Gastrocnemius medialis (tissue), 4 donors: ENCODE data around the gene GALNT2. TPM values are rescaled to one million over a fixed set of nuclear protein-coding genes. Genes with fewer than 3 reads are reported as not detected.

ENCODE experiments used
- ATAC-seq, 2 donors: fragments of 150-250 bp; one replicate each; pipeline ENCODE4 v1.9.1; 2016
- DNase-seq, 2 donors: peaks; one replicate each; pipeline ENCODE4 v3.0.0-alpha.2; 2019
- H3K27ac ChIP-seq, 4 donors: fragments of 200-600 bp; sonication (generic); 1 replicate in 1 of 4; 2 replicates in 3 of 4; pipeline ENCODE4 v1.5.1; 2016 to 2018; ENCODE audit warnings: mild to moderate bottlenecking in 2 of 4, moderate library complexity in 1 of 4
- H3K27me3 ChIP-seq, 3 donors: fragments of 200-600 bp; sonication (generic) in 2 of 3; 1 replicate in 1 of 3; 2 replicates in 2 of 3; pipeline versions ENCODE4 v1.5.1 to v1.6.0; 2016 to 2019; ENCODE audit warnings: mild to moderate bottlenecking in 1 of 3, moderate library complexity in 1 of 3
- H3K36me3 ChIP-seq, 2 donors: fragments of 200-600 bp; sonication (generic) in 1 of 2; one replicate each; pipeline ENCODE4 v1.5.1; 2017 to 2018
- H3K4me1 ChIP-seq, 2 donors: fragments of 200-600 bp; sonication (generic) in 1 of 2; one replicate each; pipeline ENCODE4 v1.5.1; 2016 to 2017; ENCODE audit warnings: mild to moderate bottlenecking in 2 of 2
- H3K4me3 ChIP-seq, 4 donors: fragments of 200-600 bp; sonication (generic) in 3 of 4; 1 replicate in 1 of 4; 2 replicates in 3 of 4; pipeline ENCODE4 v1.5.1; 2016 to 2019; ENCODE audit warnings: mild to moderate bottlenecking in 2 of 4
- H3K9me3 ChIP-seq, 3 donors: fragments of 200-600 bp; sonication (generic) in 2 of 3; 1 replicate in 1 of 3; 2 replicates in 2 of 3; pipeline ENCODE4 v1.5.1; 2016 to 2019
- POLR2A ChIP-seq, 2 donors: fragments of 450-650 bp; IDR thresholded peaks; one replicate each; pipeline ENCODE4 v1.6.1; 2017; ENCODE audit warnings: antibody characterized with exemption in 2 of 2, mild to moderate bottlenecking in 2 of 2, moderate library complexity in 2 of 2
- in situ Hi-C, 4 donors: fragments of 200-750 bp; cut with MboI; loops; one replicate each; pipeline versions ENCODE4 v1.15.0 to v1.8.0; 2017; ENCODE audit warnings: low sequenced_read_pairs in 4 of 4
- intact Hi-C: fragments of 100-400 bp; cut with DNase I; formaldehyde crosslinking; loops from one replicate; pipeline ENCODE4 v1.15.1; 2023; ENCODE audit warnings: low total_unique reads
- total RNA-seq, 4 donors: library from RNA; depleted of rRNA; stranded (reverse); fragments of >200 nt; gene quantifications; one replicate each; pipeline versions ENCODE4 v1.1.0 to v1.2.3, GENCODE V29; 2016
- TF ChIP-seq, protein P1 (sequence below), 5 experiments: fragments of 450-650 bp in 3 of 5; fragments of 200-600 bp in 2 of 5; sonication (generic) in 2 of 5; IDR thresholded peaks in 4 of 5; conservative IDR thresholded peaks in 1 of 5; 1 replicate in 4 of 5; 2 replicates in 1 of 5; pipeline ENCODE4 v1.5.1; 2016 to 2019; ENCODE audit warnings: antibody characterized with exemption in 5 of 5, mild to moderate bottlenecking in 3 of 5, moderate library complexity in 3 of 5

The GALNT2 gene
- total RNA-seq, 4 donors from 2014 or later: 73.7 to 106 (median 78.3) TPM

DNA sequence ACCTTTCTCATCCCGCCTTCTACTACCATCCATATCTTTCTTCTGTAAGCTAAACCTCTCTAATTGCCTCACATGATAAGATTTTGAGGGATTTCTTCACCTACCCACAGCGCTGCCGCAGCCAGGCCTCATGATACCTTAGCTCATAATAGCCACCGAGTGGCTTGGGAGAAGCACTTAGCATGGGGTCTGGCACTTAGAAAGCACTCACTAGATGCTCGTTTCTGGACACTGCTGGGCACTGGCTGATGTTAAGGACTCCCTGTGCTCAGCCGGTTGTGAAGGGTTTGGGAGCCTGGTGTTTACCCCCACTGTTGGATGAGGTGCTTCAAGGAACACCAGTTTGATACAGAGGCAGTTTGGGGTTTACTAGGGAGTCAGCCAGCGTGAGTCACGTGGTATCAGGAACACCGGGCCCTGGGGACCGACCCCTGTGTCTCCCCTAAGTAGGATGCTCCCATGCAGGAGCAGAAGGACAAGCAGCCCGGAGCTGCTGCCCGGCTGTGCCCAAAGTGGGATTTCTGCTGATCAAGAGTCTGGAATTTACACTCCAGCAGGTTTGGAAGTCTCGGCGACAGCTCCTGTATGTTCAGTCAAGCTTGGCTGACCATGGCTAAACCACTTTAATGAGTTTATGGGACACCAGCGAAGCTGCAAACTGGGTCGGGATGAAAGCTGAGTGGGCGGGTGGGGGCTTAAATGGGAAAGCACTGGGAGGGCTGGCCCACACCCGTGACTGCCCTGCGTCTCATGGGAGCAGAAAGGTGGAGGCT, 63.3 kb downstream of the GALNT2 start:
- intact Hi-C loops: loop anchor here (10.0 kb wide), 1 partner anchor 156 kb away; no protein-coding TSS in a partner anchor
- DNase-seq (no peak), ATAC-seq (no peak)
- H3K27ac ChIP-seq: no peak overlapping the region
- no peaks in the 10 kb centered on the region for H3K9me3 ChIP-seq
- no peaks in the 10 kb centered on the region for H3K36me3 ChIP-seq
- H3K4me3 ChIP-seq: no peak overlapping the region
- no peaks in the 10 kb centered on the region for H3K27me3 ChIP-seq
- H3K4me1 ChIP-seq: peaks cover 21 to 29% of the 10 kb centered on the region in 2 donors
- in situ Hi-C loops: no loop called here
- no peak for TF ChIP-seq POLR2A (IDR thresholded peaks at IDR 0.05)

DNA sequence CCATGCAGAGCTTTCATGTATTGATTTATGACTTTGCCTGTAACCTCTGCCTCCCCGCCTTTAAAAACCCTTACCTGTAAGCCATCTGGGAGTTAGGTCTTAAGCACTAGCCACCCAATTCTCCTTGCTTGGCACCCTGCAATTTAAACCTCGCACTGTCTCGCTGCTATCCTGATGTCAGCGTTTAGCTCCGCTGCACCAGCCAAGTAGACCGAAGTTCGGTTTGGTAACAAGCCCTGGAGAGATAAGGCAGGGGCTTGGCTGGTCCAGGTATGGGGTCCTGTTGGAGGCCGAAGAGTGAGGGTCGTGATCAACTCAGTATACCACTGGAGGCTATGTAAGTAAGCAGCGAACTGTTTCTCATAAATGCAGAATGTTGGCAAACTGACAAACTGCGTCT, 64.4 kb downstream of the GALNT2 start:
- H3K27ac ChIP-seq: no peak overlapping the region
- DNase-seq (no peak), ATAC-seq (no peak)
- intact Hi-C loops: loop anchor here (10.0 kb wide), 1 partner anchor 157 kb away; no protein-coding TSS in a partner anchor
- H3K4me1 ChIP-seq: peaks cover 17 to 19% of the 10 kb centered on the region in 2 donors
- no peaks in the 10 kb centered on the region for H3K9me3 ChIP-seq
- H3K36me3 ChIP-seq: no peaks in the 10 kb centered on the region
- TF ChIP-seq POLR2A (IDR thresholded peaks at IDR 0.05): no peak
- TF ChIP-seq, protein P1, sequence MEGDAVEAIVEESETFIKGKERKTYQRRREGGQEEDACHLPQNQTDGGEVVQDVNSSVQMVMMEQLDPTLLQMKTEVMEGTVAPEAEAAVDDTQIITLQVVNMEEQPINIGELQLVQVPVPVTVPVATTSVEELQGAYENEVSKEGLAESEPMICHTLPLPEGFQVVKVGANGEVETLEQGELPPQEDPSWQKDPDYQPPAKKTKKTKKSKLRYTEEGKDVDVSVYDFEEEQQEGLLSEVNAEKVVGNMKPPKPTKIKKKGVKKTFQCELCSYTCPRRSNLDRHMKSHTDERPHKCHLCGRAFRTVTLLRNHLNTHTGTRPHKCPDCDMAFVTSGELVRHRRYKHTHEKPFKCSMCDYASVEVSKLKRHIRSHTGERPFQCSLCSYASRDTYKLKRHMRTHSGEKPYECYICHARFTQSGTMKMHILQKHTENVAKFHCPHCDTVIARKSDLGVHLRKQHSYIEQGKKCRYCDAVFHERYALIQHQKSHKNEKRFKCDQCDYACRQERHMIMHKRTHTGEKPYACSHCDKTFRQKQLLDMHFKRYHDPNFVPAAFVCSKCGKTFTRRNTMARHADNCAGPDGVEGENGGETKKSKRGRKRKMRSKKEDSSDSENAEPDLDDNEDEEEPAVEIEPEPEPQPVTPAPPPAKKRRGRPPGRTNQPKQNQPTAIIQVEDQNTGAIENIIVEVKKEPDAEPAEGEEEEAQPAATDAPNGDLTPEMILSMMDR (IDR thresholded peaks at IDR 0.05 in 4 of 5, conservative IDR thresholded peaks at IDR 0.05 in 1 of 5): no peak
- no peaks in the 10 kb centered on the region for H3K27me3 ChIP-seq
- H3K4me3 ChIP-seq: no peak overlapping the region
- in situ Hi-C loops: no loop called here

DNA sequence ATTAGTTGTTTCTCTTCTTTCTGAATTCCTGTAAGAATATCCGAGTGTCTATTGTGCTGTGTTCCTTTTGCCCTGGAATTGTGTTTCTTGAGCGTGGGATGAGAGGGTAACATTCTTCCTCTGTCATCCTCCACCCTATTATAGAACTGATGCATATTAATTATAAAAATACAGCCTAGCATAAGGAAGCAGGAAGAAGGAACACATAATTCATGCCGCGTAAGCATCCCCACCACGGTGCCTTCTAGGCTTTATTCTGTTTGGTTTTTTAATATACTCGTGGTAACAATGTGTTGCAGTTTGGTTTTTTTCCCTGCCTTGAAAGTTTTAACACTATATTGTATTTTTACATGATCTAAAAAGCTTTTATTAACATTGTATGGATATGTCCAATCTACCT, 65.7 kb downstream of the GALNT2 start:
- Histone ChIP-seq H3K27me3 (no peaks in the 10 kb centered on the region), H3K27ac (no peak overlapping the region), H3K4me1 (peaks cover 24 to 25% of the 10 kb centered on the region in 2 donors), H3K4me3 (no peak overlapping the region), H3K9me3 (no peaks in the 10 kb centered on the region), H3K36me3 (no peaks in the 10 kb centered on the region)
- no peak for ATAC-seq
- in situ Hi-C loops: no loop called here
- intact Hi-C loops: loop anchor here (10.0 kb wide), 1 partner anchor 158 kb away; no protein-coding TSS in a partner anchor
- no peak for DNase-seq
- TF ChIP-seq POLR2A (IDR thresholded peaks at IDR 0.05): no peak
- TF ChIP-seq, protein P1 (IDR thresholded peaks at IDR 0.05 in 4 of 5, conservative IDR thresholded peaks at IDR 0.05 in 1 of 5): no peak

DNA sequence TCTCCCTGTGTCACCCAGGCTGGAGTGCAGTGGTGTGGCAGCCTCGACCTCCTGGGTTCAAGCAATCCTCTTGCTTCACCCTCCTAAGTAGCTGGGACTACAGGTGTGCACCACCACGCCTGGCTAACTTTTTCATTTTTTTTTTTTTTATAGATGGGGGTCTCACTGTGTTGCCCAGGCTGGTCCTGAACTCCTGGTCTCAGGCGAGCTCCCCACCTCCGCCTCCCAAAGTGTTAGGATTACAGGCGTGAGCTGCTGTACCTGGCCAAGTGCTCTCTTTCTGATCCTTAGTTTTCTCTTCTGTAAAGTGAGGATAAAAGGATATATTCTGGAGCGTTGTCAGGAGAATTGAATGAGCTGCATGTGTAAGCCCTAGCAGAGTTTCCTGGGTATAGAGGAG, 68.7 kb downstream of the GALNT2 start:
- H3K9me3 ChIP-seq: no peaks in the 10 kb centered on the region
- H3K27ac ChIP-seq: no peak overlapping the region
- H3K27me3 ChIP-seq: no peaks in the 10 kb centered on the region
- ATAC-seq (no peak), DNase-seq (no peak)
- no peaks in the 10 kb centered on the region for H3K36me3 ChIP-seq
- peaks cover 34 to 36% of the 10 kb centered on the region in 2 donors for H3K4me1 ChIP-seq
- intact Hi-C loops (loop anchor here (10.0 kb wide), 1 partner anchor 161 kb away; no protein-coding TSS in a partner anchor), in situ Hi-C loops (no loop called here)
- H3K4me3 ChIP-seq: no peak overlapping the region
- TF ChIP-seq POLR2A (IDR thresholded peaks at IDR 0.05): no peak
- TF ChIP-seq, protein P1 (IDR thresholded peaks at IDR 0.05 in 4 of 5, conservative IDR thresholded peaks at IDR 0.05 in 1 of 5): no peak

DNA sequence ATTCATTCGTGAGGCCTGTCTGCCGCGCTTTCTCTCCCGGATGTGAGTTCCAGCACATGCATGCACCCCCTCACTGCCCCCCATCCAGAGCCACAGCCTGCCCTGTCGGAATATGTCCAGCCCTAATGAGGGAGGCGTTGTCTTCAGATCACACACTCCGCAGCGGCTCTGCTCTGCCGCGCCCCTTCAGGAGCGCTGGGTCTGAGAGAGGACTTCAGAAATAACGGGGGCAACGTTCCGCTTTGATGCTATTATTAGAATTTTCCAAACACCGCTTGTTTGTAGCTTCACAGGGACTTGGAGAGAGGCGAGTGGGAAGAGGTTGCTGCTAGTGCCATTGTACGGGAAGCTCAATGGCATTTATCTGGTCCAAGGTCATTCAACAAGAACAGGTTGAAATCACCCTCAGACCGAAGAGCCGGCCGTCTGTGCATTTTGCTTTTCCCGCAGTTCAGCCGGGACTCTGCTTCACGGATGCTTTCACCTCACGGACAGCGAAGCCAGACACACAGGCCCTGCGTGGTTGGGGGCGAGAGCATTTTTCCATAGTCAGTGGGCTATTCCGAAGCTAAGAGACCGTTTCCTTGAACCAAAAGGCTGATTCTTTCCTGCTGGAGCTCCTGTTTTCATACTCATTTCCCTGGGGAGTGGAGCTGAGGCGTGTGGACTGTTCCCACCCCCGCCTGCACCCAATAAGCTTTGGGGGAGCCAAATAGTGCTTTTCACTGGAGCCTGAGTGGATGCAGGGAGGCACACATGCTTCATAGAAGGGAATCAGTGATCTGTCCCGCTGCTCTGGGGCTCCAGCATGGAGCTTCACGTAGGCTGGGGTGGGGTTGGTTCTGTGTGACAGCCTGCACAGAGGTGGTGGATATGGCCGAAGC, 69.7 kb downstream of the GALNT2 start:
- Histone ChIP-seq H3K9me3 (no peaks in the 10 kb centered on the region), H3K27me3 (no peaks in the 10 kb centered on the region), H3K36me3 (no peaks in the 10 kb centered on the region), H3K4me3 (no peak overlapping the region), H3K27ac (peak overlapping the region in 2 of 4 donors; percentile 5 to 17), H3K4me1 (peaks cover 39 to 45% of the 10 kb centered on the region in 2 donors)
- intact Hi-C loops (loop anchor here (10.0 kb wide), 1 partner anchor 162 kb away; no protein-coding TSS in a partner anchor), in situ Hi-C loops (no loop called here)
- ATAC-seq (no peak), DNase-seq (no peak)
- no peak for TF ChIP-seq POLR2A (IDR thresholded peaks at IDR 0.05)
- TF ChIP-seq, protein P1 (IDR thresholded peaks at IDR 0.05 in 4 of 5, conservative IDR thresholded peaks at IDR 0.05 in 1 of 5): no peak
